Glutamatergic neuron (in vitro differentiated cells): Measurements from ENCODE around the gene SPATA20. TPM values are rescaled to one million over a fixed set of nuclear protein-coding genes. Genes with fewer than 3 reads are reported as not detected.

Experiments
- DNase-seq: peaks from one replicate; pipeline ENCODE4 v3.0.0; 2022
- H3K27ac Mint-ChIP-seq: one replicate; pipeline ENCODE4 v1.8.0; 2020; ENCODE audit warnings: mild to moderate bottlenecking, mixed read lengths, inconsistent platforms; ENCODE audit not compliant: unreplicated experiment
- H3K27me3 Mint-ChIP-seq: one replicate; pipeline ENCODE4 v1.8.0; 2020; ENCODE audit warnings: mild to moderate bottlenecking, moderate library complexity, mixed read lengths, inconsistent platforms; ENCODE audit not compliant: unreplicated experiment
- H3K36me3 Mint-ChIP-seq: one replicate; pipeline ENCODE4 v1.8.0; 2020; ENCODE audit warnings: mild to moderate bottlenecking, mixed read lengths, inconsistent platforms; ENCODE audit not compliant: unreplicated experiment
- H3K4me1 Mint-ChIP-seq: one replicate; pipeline ENCODE4 v1.8.0; 2020; ENCODE audit warnings: mild to moderate bottlenecking, low read depth, mixed read lengths, inconsistent platforms; ENCODE audit not compliant: unreplicated experiment
- H3K4me3 Mint-ChIP-seq: one replicate; pipeline ENCODE4 v1.8.0; 2020; ENCODE audit warnings: mild to moderate bottlenecking, mixed read lengths, inconsistent platforms; ENCODE audit not compliant: unreplicated experiment
- H3K9me3 Mint-ChIP-seq: one replicate; pipeline ENCODE4 v1.8.0; 2020; ENCODE audit warnings: mild to moderate bottlenecking, moderate library complexity, mixed read lengths, inconsistent platforms; ENCODE audit not compliant: unreplicated experiment
- total RNA-seq: library from RNA; stranded (reverse); fragmentation: NEBNext Ultra II Directional; extraction: Animal tissue kit (Norgen Biotek cat#: 25700); gene quantifications from one replicate; pipeline ENCODE4 v1.2.1, GENCODE V29; 2021; ENCODE audit not compliant: unreplicated experiment
- TF ChIP-seq, protein P1 (sequence below): fragments of 200-600 bp; sonication (generic); IDR thresholded peaks from one replicate; pipeline ENCODE4 v1.5.0; 2021; ENCODE audit not compliant: partially characterized antibody, unreplicated experiment

The SPATA20 gene
- total RNA-seq, 1 donor from 2014 or later, result 14.0 TPM

DNA sequence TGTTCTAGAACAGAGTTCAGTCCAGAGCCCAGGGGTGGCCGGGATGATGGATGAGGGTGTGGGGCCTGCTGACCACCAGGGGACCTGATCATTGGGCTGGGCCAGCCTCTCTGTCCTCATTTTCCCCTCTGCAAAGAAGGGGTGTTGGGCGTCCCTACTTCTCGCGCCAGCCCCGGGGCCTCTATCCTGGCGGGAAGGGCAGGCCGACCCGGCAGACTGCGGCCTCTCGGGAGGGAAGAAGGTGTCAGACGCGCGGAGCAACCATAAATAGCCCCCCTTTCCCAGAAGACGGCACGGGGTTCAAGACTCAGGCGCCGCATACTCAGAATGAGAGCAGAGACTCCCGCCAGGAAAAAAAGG is 11.6 kb downstream of the SPATA20 start:
- peaks cover 9% of the 10 kb centered on the region for H3K9me3 Mint-ChIP-seq
- H3K27me3 Mint-ChIP-seq, result peaks cover 12% of the 10 kb centered on the region
- TF ChIP-seq, protein P1, sequence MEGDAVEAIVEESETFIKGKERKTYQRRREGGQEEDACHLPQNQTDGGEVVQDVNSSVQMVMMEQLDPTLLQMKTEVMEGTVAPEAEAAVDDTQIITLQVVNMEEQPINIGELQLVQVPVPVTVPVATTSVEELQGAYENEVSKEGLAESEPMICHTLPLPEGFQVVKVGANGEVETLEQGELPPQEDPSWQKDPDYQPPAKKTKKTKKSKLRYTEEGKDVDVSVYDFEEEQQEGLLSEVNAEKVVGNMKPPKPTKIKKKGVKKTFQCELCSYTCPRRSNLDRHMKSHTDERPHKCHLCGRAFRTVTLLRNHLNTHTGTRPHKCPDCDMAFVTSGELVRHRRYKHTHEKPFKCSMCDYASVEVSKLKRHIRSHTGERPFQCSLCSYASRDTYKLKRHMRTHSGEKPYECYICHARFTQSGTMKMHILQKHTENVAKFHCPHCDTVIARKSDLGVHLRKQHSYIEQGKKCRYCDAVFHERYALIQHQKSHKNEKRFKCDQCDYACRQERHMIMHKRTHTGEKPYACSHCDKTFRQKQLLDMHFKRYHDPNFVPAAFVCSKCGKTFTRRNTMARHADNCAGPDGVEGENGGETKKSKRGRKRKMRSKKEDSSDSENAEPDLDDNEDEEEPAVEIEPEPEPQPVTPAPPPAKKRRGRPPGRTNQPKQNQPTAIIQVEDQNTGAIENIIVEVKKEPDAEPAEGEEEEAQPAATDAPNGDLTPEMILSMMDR, result no peak
- peak overlapping the region; percentile 64 for H3K27ac Mint-ChIP-seq
- H3K4me1 Mint-ChIP-seq, result peaks cover 42% of the 10 kb centered on the region
- peak overlapping the region; percentile 77 for H3K4me3 Mint-ChIP-seq
- H3K36me3 Mint-ChIP-seq, result no peaks in the 10 kb centered on the region
- DNase-seq, result no peak

DNA sequence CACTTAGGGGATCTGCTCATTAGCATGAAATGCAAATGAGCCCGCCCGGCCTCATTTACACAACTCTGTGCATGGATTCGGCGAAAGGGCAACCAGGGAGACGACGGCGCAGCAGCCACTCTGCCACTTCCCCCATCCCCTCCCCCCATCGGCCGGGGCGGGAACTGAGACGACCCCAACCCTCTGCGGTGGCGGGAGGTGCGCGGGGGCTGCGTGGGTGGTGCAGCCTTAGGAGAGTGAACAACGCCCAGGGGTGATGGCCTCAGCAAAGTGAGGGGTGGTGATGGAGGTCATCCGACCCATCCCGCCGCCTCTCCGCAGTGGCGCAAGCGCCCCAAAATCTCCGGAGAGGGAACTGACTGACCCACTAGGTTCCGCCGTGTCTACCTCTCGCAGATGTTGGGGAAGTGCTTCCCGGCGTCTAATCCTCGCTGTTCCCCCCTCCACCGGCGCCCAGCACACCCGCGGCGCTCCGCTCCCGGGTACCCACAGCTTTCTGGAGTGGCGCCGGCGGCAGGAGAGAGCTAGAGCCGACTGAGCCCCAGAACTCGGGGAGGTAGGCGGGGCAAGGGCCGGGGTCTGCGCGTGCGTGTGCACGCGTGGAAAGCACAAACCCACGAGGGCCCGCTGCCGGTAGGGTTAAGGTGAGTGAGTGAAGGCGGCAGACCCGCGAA is 12.1 kb downstream of the SPATA20 start:
- Mint-ChIP-seq H3K4me1 (peaks cover 41% of the 10 kb centered on the region), H3K27ac (no peak overlapping the region), H3K4me3 (peak overlapping the region; percentile 77), H3K27me3 (peaks cover 12% of the 10 kb centered on the region), H3K9me3 (peaks cover 11% of the 10 kb centered on the region), H3K36me3 (no peaks in the 10 kb centered on the region)
- peak; percentile 75 for DNase-seq
- TF ChIP-seq, protein P1, result peak; percentile 30

DNA sequence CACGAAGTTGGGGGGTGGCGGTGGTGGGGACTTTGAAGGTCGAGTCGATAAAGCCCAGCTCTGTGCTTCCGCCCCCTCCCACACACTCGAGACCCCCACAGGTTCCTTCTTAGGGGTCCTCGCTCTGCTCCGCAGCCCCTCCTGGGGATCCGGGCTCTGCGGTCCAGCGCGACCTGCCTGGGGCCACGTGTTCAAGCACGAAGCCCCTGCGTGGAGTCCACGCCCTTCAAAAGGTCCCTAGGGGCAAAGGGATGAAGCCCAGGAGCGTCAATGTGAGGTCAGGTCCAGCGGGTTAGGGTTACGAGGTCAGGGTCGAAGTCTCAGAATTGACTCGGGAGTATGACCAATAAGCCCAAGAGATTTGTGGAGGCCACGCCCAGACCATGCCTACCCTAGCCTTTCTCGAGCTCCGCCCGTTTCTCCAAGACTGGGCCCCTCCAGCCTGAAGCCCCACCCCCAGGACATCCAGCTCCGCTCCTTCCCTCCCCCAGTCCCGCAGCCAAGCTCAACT is 12.8 kb downstream of the SPATA20 start:
- Mint-ChIP-seq H3K4me1 (peaks cover 36% of the 10 kb centered on the region), H3K27me3 (peaks cover 12% of the 10 kb centered on the region), H3K36me3 (no peaks in the 10 kb centered on the region), H3K4me3 (peak overlapping the region; percentile 63), H3K27ac (no peak overlapping the region), H3K9me3 (peaks cover 7% of the 10 kb centered on the region)
- TF ChIP-seq, protein P1, result no peak
- peak; percentile 51 for DNase-seq

DNA sequence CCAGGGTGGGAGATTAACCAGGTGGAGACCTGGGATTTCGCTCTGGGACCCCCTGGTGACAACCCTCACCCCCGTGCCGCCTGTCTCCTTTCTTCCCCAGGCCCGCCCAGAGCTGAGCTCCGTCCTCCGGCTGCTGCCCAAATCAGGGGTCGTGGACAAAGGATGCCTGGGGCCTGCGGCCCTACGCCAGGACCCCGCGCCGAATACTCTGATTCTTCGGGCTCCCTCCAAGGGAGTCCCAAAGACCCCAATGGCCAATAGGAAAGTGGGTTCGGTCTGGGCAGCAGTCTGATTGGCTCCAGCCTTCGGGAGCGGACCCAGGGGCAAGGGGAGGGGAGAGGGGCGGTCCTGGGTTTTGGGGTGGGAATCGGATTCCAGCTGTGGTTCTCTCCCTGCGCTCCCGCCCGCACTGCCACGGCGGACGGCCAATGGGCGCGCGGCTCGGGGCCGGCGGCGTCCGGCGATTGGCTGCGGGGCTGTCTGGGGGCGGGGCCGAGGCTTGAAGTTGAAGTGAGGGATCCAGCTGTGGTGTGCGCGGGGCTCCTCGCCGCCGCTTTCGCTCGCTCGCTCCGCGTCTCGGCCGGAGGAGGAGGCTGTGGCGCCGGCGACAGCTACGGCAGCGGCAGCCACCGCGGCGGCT is 13.3 kb downstream of the SPATA20 start, which contains the start of gene CACNA1G:
Gene CACNA1G (plus strand): TSS at position 531 of the 640 bp plus-strand sequence. CDS start 745 bp downstream, outside the sequence.
- H3K36me3 Mint-ChIP-seq, result no peaks in the 10 kb centered on the region
- peak within 1 kb of the TSS; percentile 63 for H3K4me3 Mint-ChIP-seq
- peak; percentile 92 for DNase-seq
- H3K9me3 Mint-ChIP-seq, result peaks cover 6% of the 10 kb centered on the region
- no peak within 1 kb of the TSS for H3K27ac Mint-ChIP-seq
- TF ChIP-seq, protein P1, result no peak
- H3K4me1 Mint-ChIP-seq, result peaks cover 30% of the 10 kb centered on the region
- H3K27me3 Mint-ChIP-seq, result peaks cover 15% of the 10 kb centered on the region
